Uterus (tissue), 4 donors: Measurements from ENCODE around the gene ADM5. TPM values are rescaled to one million over a fixed set of nuclear protein-coding genes. Genes with fewer than 3 reads are reported as not detected.
"Not testable (repeated sequence)": the region's sequence is repeated elsewhere in the genome, so short reads cannot be mapped to it uniquely, and the experiment has no call there.

Source experiments
- DNase-seq, 2 donors: peaks; one replicate each; pipeline ENCODE4 v3.0.0-alpha.2; 2019 to 2020
- H3K27ac ChIP-seq, 2 donors: fragments of 200-600 bp; sonication (generic); 1 replicate in 1 of 2; 2 replicates in 1 of 2; pipeline ENCODE4 v1.5.1; 2016 to 2018
- H3K27me3 ChIP-seq, 2 donors: fragments of 200-600 bp; sonication (generic); one replicate each; pipeline ENCODE4 v1.5.1; 2018 to 2019; ENCODE audit warnings: control low read depth in 1 of 2
- H3K36me3 ChIP-seq, 2 donors: fragments of 200-600 bp; sonication (generic); one replicate each; pipeline ENCODE4 v1.5.1; 2019; ENCODE audit warnings: control low read depth in 1 of 2
- H3K4me1 ChIP-seq, 2 donors: fragments of 200-600 bp; sonication (generic); one replicate each; pipeline ENCODE4 v1.5.1; 2018 to 2019; ENCODE audit warnings: control low read depth in 1 of 2
- H3K4me3 ChIP-seq, 2 donors: fragments of 200-600 bp; sonication (generic); 1 replicate in 1 of 2; 2 replicates in 1 of 2; pipeline ENCODE4 v1.5.1; 2018 to 2019; ENCODE audit warnings: mild to moderate bottlenecking in 1 of 2
- H3K9me3 ChIP-seq, 2 donors: fragments of 200-600 bp; sonication (generic); one replicate each; pipeline ENCODE4 v1.5.1; 2019; ENCODE audit warnings: control low read depth in 1 of 2
- CTCF ChIP-seq, 4 experiments: fragments of 200-600 bp in 2 of 4; fragments of 450-650 bp in 2 of 4; sonication (generic) in 2 of 4; IDR thresholded peaks; one replicate each; pipeline ENCODE4 v1.5.1; 2016 to 2019; ENCODE audit warnings: antibody characterized with exemption in 4 of 4, mild to moderate bottlenecking in 2 of 4, moderate library complexity in 1 of 4
- POLR2A ChIP-seq, 2 donors: fragments of 450-650 bp; IDR thresholded peaks; one replicate each; pipeline ENCODE4 v1.6.1; 2016; ENCODE audit warnings: antibody characterized with exemption in 2 of 2, mild to moderate bottlenecking in 1 of 2, moderate library complexity in 1 of 2
- intact Hi-C: fragments of 100-400 bp; cut with DNase I; formaldehyde crosslinking; loops from one replicate; pipeline ENCODE4 v1.15.1; 2023; ENCODE audit warnings: low total_unique reads
- total RNA-seq, 4 donors: library from RNA; depleted of rRNA in 3 of 4; stranded (reverse); fragments of >200 nt in 3 of 4; gene quantifications; one replicate each; pipeline versions ENCODE4 v1.1.0 to v1.2.4, GENCODE V29; 2014 to 2023
- donor health status: DM: yes; HTN: yes; CAD: no.

ADM5 gene
- total RNA-seq, 4 donors from 2014 or later: 1.3 to 6.0 (median 1.5) TPM; not detected in 1

- intact Hi-C loops: no loop called here
Measured at GRCh38 chr19:49712397-49712859, 23.0 kb downstream of the ADM5 start.

GRCh38 chr19:49713236-49713845, 23.9 kb downstream of the ADM5 start:
- no peaks in the 10 kb centered on the region for H3K27me3 ChIP-seq
- TF ChIP-seq CTCF (IDR thresholded peaks at IDR 0.05): no peak
- no peak for TF ChIP-seq POLR2A (IDR thresholded peaks at IDR 0.05)
- H3K4me1 ChIP-seq: no peaks in the 10 kb centered on the region
- H3K4me3 ChIP-seq: no peak overlapping the region
- H3K27ac ChIP-seq: peak overlapping the region; percentile 45 to 57
- no peak for DNase-seq
- no peaks in the 10 kb centered on the region for H3K36me3 ChIP-seq
- intact Hi-C loops: no loop called here
- H3K9me3 ChIP-seq: no peaks in the 10 kb centered on the region

More at GRCh38 chr19:49712397-49712859, 23.0 kb downstream of the ADM5 start:
- peak overlapping the region; percentile 13 to 19 for H3K4me3 ChIP-seq
- H3K36me3 ChIP-seq: no peaks in the 10 kb centered on the region
- DNase-seq: peak; percentile 93 to 95
- peak overlapping the region; percentile 45 to 57 for H3K27ac ChIP-seq
- no peaks in the 10 kb centered on the region for H3K4me1 ChIP-seq
- H3K27me3 ChIP-seq: no peaks in the 10 kb centered on the region
- no peak for TF ChIP-seq CTCF (IDR thresholded peaks at IDR 0.05)
- no peaks in the 10 kb centered on the region for H3K9me3 ChIP-seq

GRCh38 chr19:49716154-49716553, 26.8 kb downstream of the ADM5 start:
- intact Hi-C loops: no loop called here
- Histone ChIP-seq H3K27me3 (no peaks in the 10 kb centered on the region), H3K4me1 (no peaks in the 10 kb centered on the region), H3K36me3 (no peaks in the 10 kb centered on the region), H3K4me3 (no peak overlapping the region), H3K9me3 (no peaks in the 10 kb centered on the region), H3K27ac (no peak overlapping the region)
- TF ChIP-seq CTCF (IDR thresholded peaks at IDR 0.05): no peak
- TF ChIP-seq POLR2A (IDR thresholded peaks at IDR 0.05): no peak
- DNase-seq: no peak

GRCh38 chr19:49718511-49718910, 29.1 kb downstream of the ADM5 start:
- TF ChIP-seq POLR2A (IDR thresholded peaks at IDR 0.05): no peak
- TF ChIP-seq CTCF (IDR thresholded peaks at IDR 0.05): no peak
- Histone ChIP-seq H3K4me1 (no peaks in the 10 kb centered on the region), H3K27ac (peak overlapping the region; percentile 85 to 88), H3K9me3 (no peaks in the 10 kb centered on the region), H3K27me3 (no peaks in the 10 kb centered on the region), H3K4me3 (peak overlapping the region in 1 of 2 donors; percentile 49), H3K36me3 (no peaks in the 10 kb centered on the region)
- intact Hi-C loops: no loop called here
- DNase-seq: no peak

DNA sequence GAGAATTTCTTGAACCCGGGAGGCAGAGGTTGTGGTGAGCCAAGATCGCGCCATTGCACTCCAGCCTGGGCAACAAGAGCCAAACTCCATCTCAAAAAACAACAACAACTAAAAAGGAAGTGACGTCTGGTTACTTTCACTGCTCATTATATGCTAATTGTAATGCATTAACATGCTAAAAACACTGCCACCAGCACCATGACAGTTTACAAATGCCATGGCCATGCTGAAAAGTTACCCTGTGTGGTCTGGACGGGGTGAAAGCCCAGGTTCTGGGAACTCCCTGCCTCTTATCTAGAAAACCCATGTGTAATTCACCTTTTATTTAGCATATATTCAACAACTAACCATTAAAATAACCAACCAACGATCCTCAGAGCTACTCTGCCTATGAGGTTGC, 29.6 kb downstream of the ADM5 start:
- Histone ChIP-seq H3K4me3 (no peak overlapping the region), H3K27me3 (no peaks in the 10 kb centered on the region), H3K27ac (no peak overlapping the region), H3K4me1 (no peaks in the 10 kb centered on the region), H3K9me3 (no peaks in the 10 kb centered on the region), H3K36me3 (no peaks in the 10 kb centered on the region)
- no peak for DNase-seq
- TF ChIP-seq CTCF (IDR thresholded peaks at IDR 0.05) (no peak), POLR2A (IDR thresholded peaks at IDR 0.05) (no peak)
- intact Hi-C loops: no loop called here

DNA sequence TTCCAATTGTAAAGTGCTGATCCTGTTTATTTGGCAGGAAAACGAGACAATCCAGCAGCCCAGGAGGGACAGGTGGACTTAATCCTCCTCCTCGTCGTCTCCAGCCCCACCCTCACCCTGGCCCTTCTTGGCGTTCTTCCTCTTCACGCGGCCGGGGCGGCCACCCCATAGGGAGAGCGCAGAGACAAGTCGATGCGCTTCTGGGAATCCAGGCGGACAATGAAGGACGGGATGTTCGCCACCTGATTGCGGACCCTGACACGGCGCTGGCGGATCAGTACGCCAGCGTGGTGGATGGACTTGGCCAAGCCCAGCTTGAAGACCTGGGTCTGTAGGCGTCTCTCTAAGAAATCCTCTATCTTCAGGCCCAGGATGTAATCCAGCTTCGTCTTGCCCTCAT, 30.0 kb downstream of the ADM5 start:
- intact Hi-C loops, H3K4me3 ChIP-seq, H3K4me1 ChIP-seq, H3K27me3 ChIP-seq, H3K36me3 ChIP-seq, H3K9me3 ChIP-seq, DNase-seq, H3K27ac ChIP-seq: not testable (repeated sequence)
